NCI-H226 (cell line): ENCODE measurements around the gene PCCB.
"Not testable (repeated sequence)": the region's sequence is repeated elsewhere in the genome, so short reads cannot be mapped to it uniquely, and the experiment has no call there.

Experiments
- DNase-seq: peaks from one replicate; pipeline ENCODE4 v3.0.0-alpha.2; 2015

Gene PCCB

GRCh38 chr3:136263251-136263650 is 13.1 kb downstream of the PCCB start:
- DNase-seq = no peak

GRCh38 chr3:136266468-136267125 is 16.5 kb downstream of the PCCB start:
- DNase-seq = peak; percentile 12

GRCh38 chr3:136267235-136267634 is 17.1 kb downstream of the PCCB start:
- DNase-seq = no peak

- no peak for DNase-seq
Observed at GRCh38 chr3:136270179-136270578, 20.0 kb downstream of the PCCB start.

- not testable (repeated sequence) for DNase-seq
Observed at GRCh38 chr3:136271626-136272025, 21.5 kb downstream of the PCCB start.

- no peak for DNase-seq
Observed at GRCh38 chr3:136276049-136276755, 26.1 kb downstream of the PCCB start.

- no peak for DNase-seq
Observed at GRCh38 chr3:136277115-136277514, 27.0 kb downstream of the PCCB start.

- DNase-seq = no peak
Observed at GRCh38 chr3:136277634-136278033, 27.5 kb downstream of the PCCB start.

GRCh38 chr3:136279092-136279491 is 29.0 kb downstream of the PCCB start:
- DNase-seq = no peak

- DNase-seq = no peak
Observed at GRCh38 chr3:136280961-136281360, 30.8 kb downstream of the PCCB start.

- DNase-seq = no peak
Observed at GRCh38 chr3:136281966-136282520, 31.9 kb downstream of the PCCB start.

GRCh38 chr3:136283627-136284026 is 33.5 kb downstream of the PCCB start:
- peak; percentile 28 for DNase-seq

GRCh38 chr3:136291302-136291701 is 41.2 kb downstream of the PCCB start:
- no peak for DNase-seq

- no peak for DNase-seq
Observed at GRCh38 chr3:136292500-136292899, 42.4 kb downstream of the PCCB start.

GRCh38 chr3:136293279-136293678 is 43.1 kb downstream of the PCCB start:
- DNase-seq = no peak

GRCh38 chr3:136294176-136294575 is 44.0 kb downstream of the PCCB start:
- no peak for DNase-seq

GRCh38 chr3:136296960-136297359 is 46.8 kb downstream of the PCCB start:
- no peak for DNase-seq

- DNase-seq = no peak
Observed at GRCh38 chr3:136297826-136298225, 47.7 kb downstream of the PCCB start.

GRCh38 chr3:136300444-136300843 is 50.3 kb downstream of the PCCB start:
- DNase-seq = no peak

- no peak for DNase-seq
Observed at GRCh38 chr3:136305879-136306278, 55.7 kb downstream of the PCCB start.

GRCh38 chr3:136311261-136311660 is 61.1 kb downstream of the PCCB start:
- DNase-seq = no peak

GRCh38 chr3:136311968-136312367 is 61.8 kb downstream of the PCCB start:
- DNase-seq = no peak

GRCh38 chr3:136326316-136326715 is 76.2 kb downstream of the PCCB start:
- no peak for DNase-seq

- DNase-seq = no peak
Observed at GRCh38 chr3:136327671-136328070, 77.5 kb downstream of the PCCB start.
